Limb (tissue), 2 donors: Measurements from ENCODE around the gene KIF3A.

Experiments
- DNase-seq, 2 donors: peaks; one replicate each; pipeline ENCODE4 v3.0.0-alpha.2; 2016; ENCODE audit errors: extremely low spot score in 2 of 2

KIF3A gene

GRCh38 chr5:132736853-132737833 is at the start of gene KIF3A:
TSS of gene KIF3A (minus strand) at chr5:132737546. CDS start at chr5:132737419, 127 bp downstream.
- DNase-seq, result peak; percentile 94 to 97

- no peak for DNase-seq
Measured at GRCh38 chr5:132787076-132787475, 49.7 kb upstream of the KIF3A start.

- no peak for DNase-seq
Measured at GRCh38 chr5:132785864-132786263, 48.5 kb upstream of the KIF3A start.

GRCh38 chr5:132785365-132785764 is 48.0 kb upstream of the KIF3A start:
- DNase-seq, result no peak

- peak in 1 of 2 donors; percentile 4 for DNase-seq
Measured at GRCh38 chr5:132782101-132782500, 44.8 kb upstream of the KIF3A start.

- DNase-seq, result no peak
Measured at GRCh38 chr5:132781029-132781428, 43.7 kb upstream of the KIF3A start.

GRCh38 chr5:132780577-132780976 is 43.2 kb upstream of the KIF3A start:
- no peak for DNase-seq

GRCh38 chr5:132779961-132780360 is 42.6 kb upstream of the KIF3A start:
- DNase-seq, result no peak

- DNase-seq, result no peak
Measured at GRCh38 chr5:132778856-132779255, 41.5 kb upstream of the KIF3A start.

GRCh38 chr5:132778129-132778528 is 40.8 kb upstream of the KIF3A start:
- DNase-seq, result no peak

- peak in 1 of 2 donors; percentile 79 for DNase-seq
Measured at GRCh38 chr5:132777209-132778069, 40.1 kb upstream of the KIF3A start, which contains the start of gene SEPTIN8. TSS of gene SEPTIN8 (minus strand) at chr5:132777239. CDS start at chr5:132777137, 102 bp downstream.

- no peak for DNase-seq
Measured at GRCh38 chr5:132776938-132777208, 39.5 kb upstream of the KIF3A start.

GRCh38 chr5:132776131-132776937 is 39.0 kb upstream of the KIF3A start:
- DNase-seq, result peak; percentile 24 to 66

GRCh38 chr5:132775476-132775961 is 38.2 kb upstream of the KIF3A start:
- no peak for DNase-seq

GRCh38 chr5:132774896-132775295 is 37.5 kb upstream of the KIF3A start:
- DNase-seq, result no peak

- DNase-seq, result no peak
Measured at GRCh38 chr5:132774406-132774805, 37.1 kb upstream of the KIF3A start.

GRCh38 chr5:132773601-132774355 is 36.4 kb upstream of the KIF3A start:
- DNase-seq, result no peak

- no peak for DNase-seq
Measured at GRCh38 chr5:132773114-132773513, 35.8 kb upstream of the KIF3A start.

- no peak for DNase-seq
Measured at GRCh38 chr5:132772291-132773070, 35.1 kb upstream of the KIF3A start.
